Activated gamma-delta T cell treated with anti-CD3 and anti-CD28 coated beads, Interleukin-2, amount 50 U/mL, for 16 hours (primary cell): Measurements from ENCODE around the gene ATF5.

Experiments used
- DNase-seq: peaks from one replicate; pipeline ENCODE4 v3.0.0-alpha.2; 2020; ENCODE audit warnings: low read depth

The ATF5 gene

GRCh38 chr19:49894879-49895565 lies 34.0 kb upstream of the ATF5 start:
- DNase-seq, result peak; percentile 19

GRCh38 chr19:49895566-49896297 lies 33.3 kb upstream of the ATF5 start:
- DNase-seq, result no peak

- DNase-seq, result peak; percentile 57
Observed at GRCh38 chr19:49896863-49897621, 32.0 kb upstream of the ATF5 start, which contains the start of gene IL4I1. Gene IL4I1 (minus strand): TSS chr19:49896887. CDS start chr19:49896160, 727 bp downstream.

- no peak for DNase-seq
Observed at GRCh38 chr19:49904136-49904535, 24.9 kb upstream of the ATF5 start.

- no peak for DNase-seq
Observed at GRCh38 chr19:49906879-49907564, 22.0 kb upstream of the ATF5 start.

- no peak for DNase-seq
Observed at GRCh38 chr19:49907745-49908446, 21.1 kb upstream of the ATF5 start.

- no peak for DNase-seq
Observed at GRCh38 chr19:49908480-49909420, 20.3 kb upstream of the ATF5 start.

GRCh38 chr19:49910179-49910578 lies 18.8 kb upstream of the ATF5 start:
- no peak for DNase-seq

GRCh38 chr19:49911381-49912145 lies 17.4 kb upstream of the ATF5 start:
- no peak for DNase-seq

- no peak for DNase-seq
Observed at GRCh38 chr19:49912965-49913685, 15.9 kb upstream of the ATF5 start.

- DNase-seq, result no peak
Observed at GRCh38 chr19:49913720-49914119, 15.3 kb upstream of the ATF5 start.

GRCh38 chr19:49915271-49915670 lies 13.7 kb upstream of the ATF5 start:
- DNase-seq, result no peak

GRCh38 chr19:49916839-49917733 lies 11.9 kb upstream of the ATF5 start:
- DNase-seq, result no peak

- DNase-seq, result no peak
Observed at GRCh38 chr19:49918089-49918488, 10.9 kb upstream of the ATF5 start.

- DNase-seq, result no peak
Observed at GRCh38 chr19:49920624-49921363, 8.2 kb upstream of the ATF5 start.

GRCh38 chr19:49921871-49922795 lies 6.9 kb upstream of the ATF5 start:
- DNase-seq, result no peak
